ENCODE results near the gene MAN1A1. TPM values are rescaled to one million over a fixed set of nuclear protein-coding genes. Genes with fewer than 3 reads are reported as not detected.

Gene MAN1A1
- total and polyA plus RNA-seq, 2 of the 8 experiments (the other 6 are each of a cell fraction or from before 2014, with no cell fraction given): 1.8 to 5.4 TPM

- Histone ChIP-seq H3K23ac (ENCODE audit: insufficient read length) (no peak overlapping the region), H3K4me2 (ENCODE audit: insufficient read depth in 1 of 2, low read depth in 2 of 2, low read length in 2 of 2) (no peak overlapping the region), H3K9me3 (ENCODE audit: insufficient read depth in 2 of 2, low read depth in 1 of 2, low read length in 1 of 2) (no peaks in the 10 kb centered on the region), H2BK5ac (ENCODE audit: low read depth, low read length) (no peak overlapping the region), H3K14ac (ENCODE audit: insufficient read length) (no peak overlapping the region), H3K18ac (ENCODE audit: extremely low read depth, low read length) (no peak overlapping the region), H3K4me1 (replicated peaks in 1 of 4; ENCODE audit: control insufficient read depth in 3 of 4, insufficient read depth in 4 of 4, low read length in 3 of 4) (no peaks in the 10 kb centered on the region), H2BK12ac (ENCODE audit: low read depth, low read length) (no peak overlapping the region), H4K5ac (ENCODE audit: insufficient read length, low read depth, low read length) (no peak overlapping the region), H3K79me2 (ENCODE audit: control insufficient read depth in 1 of 2, insufficient read depth in 2 of 2, low read length in 2 of 2) (no peaks in the 10 kb centered on the region), H2BK15ac (ENCODE audit: low read length) (no peak overlapping the region), H3K4me3 (ENCODE audit: extremely low read depth in 1 of 4, insufficient read depth in 2 of 4, low read depth in 3 of 4, low read length in 4 of 4) (no peak overlapping the region), H4K20me1 (replicated peaks in 1 of 2; ENCODE audit: control insufficient read depth in 1 of 2, insufficient read depth in 2 of 2, low read length in 2 of 2) (no peaks in the 10 kb centered on the region), H3K27me3 (replicated peaks in 1 of 4; ENCODE audit: control insufficient read depth in 3 of 4, extremely low read depth in 1 of 4, insufficient read depth in 3 of 4, low read length in 3 of 4) (no peaks in the 10 kb centered on the region), H3K4ac (replicated peaks; ENCODE audit: insufficient read length, low read depth, low read length) (no peak overlapping the region), H2AFZ (ENCODE audit: low read length) (no peak overlapping the region), H4K8ac (ENCODE audit: extremely low read depth, insufficient read depth, low read length) (no peak overlapping the region), H3K27ac (ENCODE audit: low read depth, low read length) (no peak overlapping the region), H2AK5ac (ENCODE audit: low read depth, low read length) (no peak overlapping the region), H2BK120ac (replicated peaks; ENCODE audit: low read depth, low read length) (no peak overlapping the region), H3K36me3 (ENCODE audit: control insufficient read depth in 2 of 4, insufficient read depth in 4 of 4, low read length in 3 of 4) (no peaks in the 10 kb centered on the region), H4K91ac (replicated peaks; ENCODE audit: insufficient read length, low read length) (no peak overlapping the region), H3K56ac (replicated peaks; ENCODE audit: insufficient read length, low read depth, low read length) (no peak overlapping the region), H3K23me2 (ENCODE audit: low read depth, low read length) (no peaks in the 10 kb centered on the region), H3K9ac (replicated peaks in 1 of 4; ENCODE audit: extremely low read depth in 1 of 4, low read depth in 3 of 4, low read length in 3 of 4) (no peak overlapping the region), H3K79me1 (ENCODE audit: low read depth, low read length) (no peaks in the 10 kb centered on the region), H2BK20ac (ENCODE audit: low read length) (no peak overlapping the region)
- FAIRE-seq: no peak
- CTCF ChIA-PET (ENCODE audit: partially characterized antibody): interaction anchor here (1.2 kb wide), 1 partner anchor 43 kb away, joined by 4 read pairs; no protein-coding TSS in a partner anchor
- TF ChIP-seq SIRT6 (IDR thresholded peaks at IDR 0.05; ENCODE audit: low read length) (no peak), RFX5 (IDR thresholded peaks at IDR 0.05; ENCODE audit: borderline replicate concordance, low read depth, low read length) (no peak), SIX5 (IDR thresholded peaks at IDR 0.05; ENCODE audit: low read depth, low read length) (no peak), JUN (IDR thresholded peaks at IDR 0.05; ENCODE audit: low read depth, low read length) (no peak), TCF12 (IDR thresholded peaks at IDR 0.05; ENCODE audit: low read depth, low read length) (no peak), SP2 (IDR thresholded peaks at IDR 0.05; ENCODE audit: low read length) (no peak), CHD1 (IDR thresholded peaks at IDR 0.05; ENCODE audit: low read depth, low read length) (no peak), ASH2L (IDR thresholded peaks at IDR 0.05; ENCODE audit: low read length) (no peak), RXRA (IDR thresholded peaks at IDR 0.05; ENCODE audit: insufficient read depth, low read depth, low read length) (no peak), SRF (IDR thresholded peaks at IDR 0.05; ENCODE audit: low read depth, low read length) (no peak), FOSL1 (IDR thresholded peaks at IDR 0.05; ENCODE audit: insufficient read depth, low read depth, low read length) (no peak), BCL11A (IDR thresholded peaks at IDR 0.05; ENCODE audit: low read depth in 2 of 2, low read length in 2 of 2) (no peak)
- TF ChIP-seq, protein P1, sequence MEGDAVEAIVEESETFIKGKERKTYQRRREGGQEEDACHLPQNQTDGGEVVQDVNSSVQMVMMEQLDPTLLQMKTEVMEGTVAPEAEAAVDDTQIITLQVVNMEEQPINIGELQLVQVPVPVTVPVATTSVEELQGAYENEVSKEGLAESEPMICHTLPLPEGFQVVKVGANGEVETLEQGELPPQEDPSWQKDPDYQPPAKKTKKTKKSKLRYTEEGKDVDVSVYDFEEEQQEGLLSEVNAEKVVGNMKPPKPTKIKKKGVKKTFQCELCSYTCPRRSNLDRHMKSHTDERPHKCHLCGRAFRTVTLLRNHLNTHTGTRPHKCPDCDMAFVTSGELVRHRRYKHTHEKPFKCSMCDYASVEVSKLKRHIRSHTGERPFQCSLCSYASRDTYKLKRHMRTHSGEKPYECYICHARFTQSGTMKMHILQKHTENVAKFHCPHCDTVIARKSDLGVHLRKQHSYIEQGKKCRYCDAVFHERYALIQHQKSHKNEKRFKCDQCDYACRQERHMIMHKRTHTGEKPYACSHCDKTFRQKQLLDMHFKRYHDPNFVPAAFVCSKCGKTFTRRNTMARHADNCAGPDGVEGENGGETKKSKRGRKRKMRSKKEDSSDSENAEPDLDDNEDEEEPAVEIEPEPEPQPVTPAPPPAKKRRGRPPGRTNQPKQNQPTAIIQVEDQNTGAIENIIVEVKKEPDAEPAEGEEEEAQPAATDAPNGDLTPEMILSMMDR (IDR thresholded peaks at IDR 0.05; ENCODE audit: control extremely low read depth in 1 of 3, insufficient read depth in 1 of 3, low read depth in 1 of 3, low read length in 3 of 3): no peak
- no peak for DNase-seq (ENCODE audit: low read depth in 1 of 2, low spot score in 2 of 2)
- 95% methylated on average over 3 of the region's 3 CpGs; no CpG with 5 or more reads in 1 of the 2 experiments for WGBS, 2 experiments (ENCODE audit: extremely low coverage in 1 of 2, insufficient coverage in 1 of 2, insufficient read length in 1 of 2, insufficient replicate concordance in 2 of 2, low coverage in 1 of 2, low lambda C conversion rate in 2 of 2, missing lambda C conversion rate in 1 of 2)
- POLR2A ChIA-PET (ENCODE audit: partially characterized antibody): no interaction called here
These were observed 157.4 kb downstream of the MAN1A1 start for GRCh38 chr6:119192200-119192599.
